Esophagus muscularis mucosa (tissue), 4 donors: ENCODE measurements around the gene GPR32. TPM values are rescaled to one million over a fixed set of nuclear protein-coding genes. Genes with fewer than 3 reads are reported as not detected.

Source experiments
- DNase-seq: peaks from one replicate; pipeline ENCODE4 v3.0.0-alpha.2; 2017; ENCODE audit errors: extremely low spot score
- H3K27ac ChIP-seq, 4 donors: fragments of 200-600 bp; sonication (generic); replicated peaks in 1 of 4; 1 replicate in 3 of 4; 2 replicates in 1 of 4; pipeline ENCODE4 v1.5.1; 2016 to 2019; ENCODE audit warnings: mild to moderate bottlenecking in 1 of 4
- H3K27me3 ChIP-seq, 4 donors: fragments of 200-600 bp; sonication (generic); one replicate each; pipeline versions ENCODE4 v1.5.1 to v1.6.0; 2016 to 2019
- H3K36me3 ChIP-seq, 4 donors: fragments of 200-600 bp; sonication (generic); one replicate each; pipeline ENCODE4 v1.5.1; 2016 to 2019
- H3K4me1 ChIP-seq, 4 donors: fragments of 200-600 bp; sonication (generic); one replicate each; pipeline ENCODE4 v1.5.1; 2016 to 2019
- H3K4me3 ChIP-seq, 4 donors: fragments of 200-600 bp; sonication (generic); 1 replicate in 2 of 4; 2 replicates in 2 of 4; pipeline ENCODE4 v1.5.1; 2016 to 2019; ENCODE audit warnings: mild to moderate bottlenecking in 4 of 4, moderate library complexity in 1 of 4
- H3K9me3 ChIP-seq, 4 donors: fragments of 200-600 bp; sonication (generic); 1 replicate in 3 of 4; 2 replicates in 1 of 4; pipeline ENCODE4 v1.5.1; 2016 to 2019
- EP300 ChIP-seq: sonication (generic); formaldehyde crosslinking; IDR thresholded peaks from one replicate; pipeline ENCODE4 v1.6.1; 2017; ENCODE audit warnings: antibody characterized with exemption
- POLR2A ChIP-seq: fragments of 450-650 bp; IDR thresholded peaks from one replicate; pipeline ENCODE4 v1.6.1; 2017; ENCODE audit warnings: antibody characterized with exemption, moderate library complexity, mild to moderate bottlenecking, low read depth
- POLR2AphosphoS5 ChIP-seq, 2 donors: sonication (generic); formaldehyde crosslinking; IDR thresholded peaks; one replicate each; pipeline ENCODE4 v1.6.1; 2017; ENCODE audit warnings: antibody characterized with exemption in 2 of 2
- WGBS: methylation state at CpG from one replicate; pipeline ENCODE4 v1.1.5; 2018; 5-methylcytosine and 5-hydroxymethylcytosine counted together
- intact Hi-C: fragments of 100-400 bp; cut with DNase I; formaldehyde crosslinking; loops from one replicate; pipeline ENCODE4 v1.15.1; 2023
- total RNA-seq, 4 donors: library from RNA; depleted of rRNA; stranded (reverse); fragments of >200 nt; gene quantifications; one replicate each; pipeline versions ENCODE4 v1.1.0 to v1.2.1, GENCODE V29; 2016
- TF ChIP-seq, protein P1 (sequence below), 3 experiments: fragments of 200-600 bp in 2 of 3; fragments of 450-650 bp in 1 of 3; sonication (generic) in 2 of 3; IDR thresholded peaks; one replicate each; pipeline ENCODE4 v1.5.1; 2017 to 2019; ENCODE audit warnings: antibody characterized with exemption in 3 of 3, mild to moderate bottlenecking in 2 of 3, moderate library complexity in 1 of 3

GPR32 gene
- total RNA-seq, 4 donors from 2014 or later = not detected

DNA sequence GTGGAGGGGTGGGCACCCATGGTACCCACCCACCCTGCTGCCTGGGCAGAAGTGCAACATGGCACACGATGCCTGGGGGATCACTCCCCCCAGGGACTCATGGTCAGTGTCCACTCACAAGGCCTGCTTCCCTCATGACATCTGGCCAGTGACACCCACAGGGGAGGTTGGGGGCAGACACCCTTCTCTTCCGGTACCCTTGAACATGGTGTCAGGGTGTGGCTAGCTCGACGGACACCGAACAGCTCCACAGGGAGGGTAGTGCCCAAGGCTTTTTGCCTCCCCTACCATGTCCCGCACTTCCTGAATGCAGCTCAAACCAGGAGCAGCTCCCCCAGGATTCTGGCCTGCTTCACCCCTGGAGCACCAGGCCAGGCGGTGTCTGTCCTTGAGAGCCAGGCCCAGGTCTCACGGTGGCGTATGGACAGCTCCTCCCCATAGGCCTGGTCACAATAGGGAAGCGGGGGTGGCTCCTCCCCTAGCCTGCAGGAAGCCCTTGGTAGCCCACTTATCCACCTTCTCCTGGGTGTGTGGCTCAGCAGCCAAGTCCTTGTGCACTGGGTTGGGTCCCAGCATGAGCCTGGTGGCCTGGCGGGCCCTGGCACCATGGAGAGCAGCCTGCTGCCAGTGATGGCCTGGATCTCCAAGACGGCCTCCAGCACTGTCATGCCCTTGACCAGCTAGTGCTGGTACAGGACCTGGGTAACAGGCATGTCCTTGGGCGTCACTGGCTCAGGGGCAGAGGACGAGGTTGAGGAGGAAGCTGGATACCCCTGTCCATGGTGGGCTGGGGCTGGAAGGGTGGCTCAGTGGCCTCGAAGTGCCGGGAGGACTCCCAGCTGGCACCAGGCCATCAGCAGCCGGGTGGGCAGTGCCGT lies 27.8 kb downstream of the GPR32 start:
- no peak for TF ChIP-seq POLR2AphosphoS5 (IDR thresholded peaks at IDR 0.05)
- TF ChIP-seq, protein P1, sequence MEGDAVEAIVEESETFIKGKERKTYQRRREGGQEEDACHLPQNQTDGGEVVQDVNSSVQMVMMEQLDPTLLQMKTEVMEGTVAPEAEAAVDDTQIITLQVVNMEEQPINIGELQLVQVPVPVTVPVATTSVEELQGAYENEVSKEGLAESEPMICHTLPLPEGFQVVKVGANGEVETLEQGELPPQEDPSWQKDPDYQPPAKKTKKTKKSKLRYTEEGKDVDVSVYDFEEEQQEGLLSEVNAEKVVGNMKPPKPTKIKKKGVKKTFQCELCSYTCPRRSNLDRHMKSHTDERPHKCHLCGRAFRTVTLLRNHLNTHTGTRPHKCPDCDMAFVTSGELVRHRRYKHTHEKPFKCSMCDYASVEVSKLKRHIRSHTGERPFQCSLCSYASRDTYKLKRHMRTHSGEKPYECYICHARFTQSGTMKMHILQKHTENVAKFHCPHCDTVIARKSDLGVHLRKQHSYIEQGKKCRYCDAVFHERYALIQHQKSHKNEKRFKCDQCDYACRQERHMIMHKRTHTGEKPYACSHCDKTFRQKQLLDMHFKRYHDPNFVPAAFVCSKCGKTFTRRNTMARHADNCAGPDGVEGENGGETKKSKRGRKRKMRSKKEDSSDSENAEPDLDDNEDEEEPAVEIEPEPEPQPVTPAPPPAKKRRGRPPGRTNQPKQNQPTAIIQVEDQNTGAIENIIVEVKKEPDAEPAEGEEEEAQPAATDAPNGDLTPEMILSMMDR (IDR thresholded peaks at IDR 0.05) = no peak
- no peak for TF ChIP-seq EP300
- TF ChIP-seq POLR2A = no peak
- intact Hi-C loops = no loop called here
- no peak for DNase-seq
- H3K4me1 ChIP-seq = peaks cover 5 to 10% (median 10%) of the 10 kb centered on the region in 4 donors
- no peaks in the 10 kb centered on the region for H3K9me3 ChIP-seq
- WGBS = 71% methylated on average over 5 of the region's 18 CpGs
- peaks cover 0 to 7% (median 0%) of the 10 kb centered on the region in 4 donors for H3K27me3 ChIP-seq
- H3K27ac ChIP-seq = no peak overlapping the region
- H3K36me3 ChIP-seq = peaks cover 17 to 66% (median 50%) of the 10 kb centered on the region in 4 donors
- no peak overlapping the region for H3K4me3 ChIP-seq

DNA sequence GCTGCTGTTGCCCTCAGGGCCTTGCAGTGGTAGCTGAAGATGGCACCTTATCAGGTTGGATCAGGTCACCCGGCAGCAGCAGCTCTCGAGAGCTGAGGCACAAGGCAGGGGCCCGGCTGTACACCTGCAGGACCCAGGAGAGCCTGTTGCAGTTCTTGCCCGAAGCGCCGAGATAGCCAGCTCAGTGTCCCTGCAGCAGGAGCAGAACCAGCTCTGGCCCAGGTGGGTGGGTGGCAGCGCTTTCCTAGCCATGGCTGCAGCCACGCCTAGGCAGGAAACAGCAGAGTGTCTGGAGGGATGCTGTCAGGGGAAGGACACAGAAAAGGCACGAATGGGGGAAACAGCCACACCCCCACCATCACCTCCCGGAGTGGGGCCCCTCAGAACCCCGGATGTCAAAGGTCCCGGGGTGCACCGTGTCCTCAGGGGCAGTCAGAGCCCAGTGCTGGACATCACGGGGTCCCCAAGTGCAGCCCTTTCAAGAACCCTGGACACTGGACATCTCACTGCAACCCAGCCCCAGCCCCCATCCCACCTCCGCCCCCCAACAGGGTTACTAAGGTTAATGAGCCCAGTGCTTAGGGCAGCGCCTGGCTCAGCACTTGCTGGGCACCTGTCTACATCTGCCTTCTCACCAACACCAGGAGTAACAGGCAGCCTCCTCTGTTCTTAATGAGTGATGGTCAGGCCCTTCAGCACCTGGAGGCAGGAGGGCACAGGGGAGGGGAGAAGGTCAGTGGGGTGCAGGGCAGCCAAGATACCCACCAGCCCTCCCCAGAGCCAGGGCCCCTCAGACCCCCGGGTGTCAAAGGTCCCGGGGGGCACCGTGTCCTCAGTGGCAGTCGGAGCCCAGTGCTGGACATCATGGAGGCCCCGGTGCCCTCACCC lies 28.6 kb downstream of the GPR32 start:
- H3K4me1 ChIP-seq = peaks cover 13 to 19% (median 18%) of the 10 kb centered on the region in 4 donors
- peaks cover 17 to 66% (median 50%) of the 10 kb centered on the region in 4 donors for H3K36me3 ChIP-seq
- no peaks in the 10 kb centered on the region for H3K9me3 ChIP-seq
- TF ChIP-seq EP300 = no peak
- TF ChIP-seq, protein P1 (IDR thresholded peaks at IDR 0.05) = no peak
- no peak for TF ChIP-seq POLR2A
- no peak for TF ChIP-seq POLR2AphosphoS5 (IDR thresholded peaks at IDR 0.05)
- H3K27ac ChIP-seq = no peak overlapping the region
- peaks cover 0 to under 1% (median 0%) of the 10 kb centered on the region in 4 donors for H3K27me3 ChIP-seq
- intact Hi-C loops = no loop called here
- no peak overlapping the region for H3K4me3 ChIP-seq
- no peak for DNase-seq
- 70% methylated on average over 6 of the region's 21 CpGs for WGBS

DNA sequence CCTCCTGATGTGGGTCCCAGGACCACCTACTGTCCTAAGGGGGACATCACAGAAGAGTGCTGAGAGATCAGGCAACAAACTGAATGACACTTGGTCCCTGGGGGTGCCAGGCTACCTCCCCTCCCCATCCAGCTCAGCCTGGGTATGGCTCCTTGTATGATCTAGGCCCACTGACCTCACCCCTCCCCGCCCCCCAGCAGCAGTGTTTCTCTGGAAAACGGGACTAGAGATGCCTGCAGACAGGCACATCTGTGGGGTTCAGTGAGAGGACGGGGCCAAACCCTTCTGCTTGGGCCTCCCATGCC lies 29.2 kb downstream of the GPR32 start:
- Histone ChIP-seq H3K9me3 (no peaks in the 10 kb centered on the region), H3K36me3 (peaks cover 17 to 66% (median 50%) of the 10 kb centered on the region in 4 donors), H3K27ac (no peak overlapping the region), H3K4me1 (peaks cover 16 to 23% (median 21%) of the 10 kb centered on the region in 4 donors), H3K4me3 (no peak overlapping the region), H3K27me3 (no peaks in the 10 kb centered on the region)
- DNase-seq = no peak
- 90% methylated on average over 2 of the region's 3 CpGs for WGBS
- TF ChIP-seq POLR2A (no peak), POLR2AphosphoS5 (IDR thresholded peaks at IDR 0.05) (no peak), EP300 (no peak)
- TF ChIP-seq, protein P1 (IDR thresholded peaks at IDR 0.05) = no peak
- intact Hi-C loops = no loop called here

DNA sequence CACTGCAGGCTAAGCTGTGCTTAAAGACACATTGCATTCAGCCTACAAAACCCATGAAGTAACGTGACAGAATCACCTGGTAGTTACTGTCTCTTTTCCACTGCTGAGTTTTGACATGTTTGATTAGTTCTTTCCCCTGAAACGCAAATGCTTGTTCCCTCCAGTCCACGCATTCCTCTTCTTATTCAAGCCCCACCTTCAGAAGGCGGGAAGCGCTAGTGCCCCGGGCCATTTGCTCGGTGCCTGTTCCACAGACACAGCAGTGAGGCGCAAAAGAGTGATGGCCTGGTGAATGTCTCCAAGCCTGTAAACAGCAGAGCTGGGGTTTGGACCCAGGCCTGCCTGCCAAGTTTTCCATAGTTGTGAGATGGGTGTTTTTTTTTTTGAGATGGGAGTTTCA lies 30.8 kb downstream of the GPR32 start:
- intact Hi-C loops = no loop called here
- H3K4me1 ChIP-seq = peaks cover 16 to 30% (median 27%) of the 10 kb centered on the region in 4 donors
- no peaks in the 10 kb centered on the region for H3K27me3 ChIP-seq
- peaks cover 17 to 60% (median 50%) of the 10 kb centered on the region in 4 donors for H3K36me3 ChIP-seq
- no peak overlapping the region for H3K4me3 ChIP-seq
- no peak for DNase-seq
- no peak for TF ChIP-seq EP300
- TF ChIP-seq, protein P1 (IDR thresholded peaks at IDR 0.05) = no peak
- no peak for TF ChIP-seq POLR2A
- TF ChIP-seq POLR2AphosphoS5 (IDR thresholded peaks at IDR 0.05) = no peak
- H3K9me3 ChIP-seq = no peaks in the 10 kb centered on the region
- WGBS = 87% methylated on average over 8 of the region's 8 CpGs
- H3K27ac ChIP-seq = no peak overlapping the region
